ENCODE data around the gene ISYNA1. TPM values are rescaled to one million over a fixed set of nuclear protein-coding genes. Genes with fewer than 3 reads are reported as not detected.

Gene ISYNA1
- total and polyA plus RNA-seq, 2 of the 13 experiments (the other 11 are each of a cell fraction or from before 2014, with no cell fraction given) = 29.6 to 48.5 TPM

GRCh38 chr19:18450931-18451836 is 13.3 kb upstream of the ISYNA1 start (continued):
- TF ChIP-seq BHLHE40 (IDR thresholded peaks at IDR 0.05; ENCODE audit: low read length) = peak; percentile 18; the same call in 1 of the 2 replicates
- TF ChIP-seq KDM5A (IDR thresholded peaks at IDR 0.05; ENCODE audit: borderline replicate concordance, low read length) = no peak
- no peak for TF ChIP-seq SYNCRIP (IDR thresholded peaks at IDR 0.05; ENCODE audit: insufficient read depth, low read depth, low read length)
- TF ChIP-seq KMT2A (CRISPR knock-in tag; IDR thresholded peaks at IDR 0.05) = no peak
- TF ChIP-seq ZNF646 (CRISPR knock-in tag; IDR thresholded peaks at IDR 0.05) = no peak
- no peak for TF ChIP-seq HBP1 (CRISPR knock-in tag; IDR thresholded peaks at IDR 0.05; ENCODE audit: low read depth)
- TF ChIP-seq FOXK2 (IDR thresholded peaks at IDR 0.05) = no peak
- TF ChIP-seq KLF11 (CRISPR knock-in tag; IDR thresholded peaks at IDR 0.05) = 0 out of 2 replicates have a peak, but pooled peaks have one; percentile 38
- TF ChIP-seq JUN (CRISPR knock-in tag; IDR thresholded peaks at IDR 0.05) = no peak
- peak; percentile 44; the same call in 1 of the 2 replicates for TF ChIP-seq SMC3 (IDR thresholded peaks at IDR 0.05; ENCODE audit: low read length)
- TF ChIP-seq SAP130 (CRISPR knock-in tag; IDR thresholded peaks at IDR 0.05; ENCODE audit: low read depth) = peak; percentile 55
- TF ChIP-seq ZNF260 (CRISPR knock-in tag; IDR thresholded peaks at IDR 0.05; ENCODE audit: borderline replicate concordance, low read depth) = no peak
- TF ChIP-seq MXI1 (IDR thresholded peaks at IDR 0.05; ENCODE audit: borderline replicate concordance, low read depth, low read length) = peak; percentile 52; the same call in 1 of the 3 replicates
- no peak for TF ChIP-seq KDM5B (CRISPR knock-in tag; IDR thresholded peaks at IDR 0.05; ENCODE audit: borderline replicate concordance)
- TF ChIP-seq ARHGAP35 (CRISPR knock-in tag; IDR thresholded peaks at IDR 0.05; ENCODE audit: borderline replicate concordance) = 0 out of 2 replicates have a peak, but pooled peaks have one; percentile 19
- TF ChIP-seq ELF1 (CRISPR knock-in tag; IDR thresholded peaks at IDR 0.05) = no peak
- TF ChIP-seq RFX5 (IDR thresholded peaks at IDR 0.05; ENCODE audit: low read depth, low read length) = no peak
- peak; percentile 63; the same call in 1 of the 2 replicates for TF ChIP-seq DNMT1 (CRISPR knock-in tag; IDR thresholded peaks at IDR 0.05)
- TF ChIP-seq ZNF574 (CRISPR knock-in tag; IDR thresholded peaks at IDR 0.05) = peak; percentile 70
- TF ChIP-seq HDAC2 (CRISPR knock-in tag; IDR thresholded peaks at IDR 0.05) = peak; percentile 20; the same call in 1 of the 2 replicates
